Testis (tissue), 3 donors: Measurements from ENCODE around the gene SH3TC1. TPM values are rescaled to one million over a fixed set of nuclear protein-coding genes. Genes with fewer than 3 reads are reported as not detected.

Experiments used
- DNase-seq: peaks from one replicate; pipeline ENCODE4 v3.0.0-alpha.2; 2019
- H3K27ac ChIP-seq, 2 donors: fragments of 200-600 bp; sonication (generic); one replicate each; pipeline ENCODE4 v1.5.1; 2019
- H3K27me3 ChIP-seq: fragments of 200-600 bp; sonication (generic); one replicate; pipeline ENCODE4 v1.5.1; 2019
- H3K36me3 ChIP-seq: fragments of 200-600 bp; sonication (generic); one replicate; pipeline ENCODE4 v1.5.1; 2017; ENCODE audit warnings: low read depth; ENCODE audit errors: missing control alignments
- H3K4me1 ChIP-seq: fragments of 200-600 bp; sonication (generic); one replicate; pipeline ENCODE4 v1.5.1; 2019
- H3K4me3 ChIP-seq, 2 donors: fragments of 200-600 bp; sonication (generic); one replicate each; pipeline ENCODE4 v1.5.1; 2017 to 2019
- H3K9me3 ChIP-seq: fragments of 200-600 bp; sonication (generic); one replicate; pipeline ENCODE4 v1.5.1; 2017
- CTCF ChIP-seq, 3 experiments: fragments of 450-650 bp in 2 of 3; fragments of 200-600 bp in 1 of 3; sonication (generic) in 1 of 3; IDR thresholded peaks; one replicate each; pipeline ENCODE4 v1.5.1; 2016 to 2019; ENCODE audit warnings: antibody characterized with exemption in 3 of 3, mild to moderate bottlenecking in 2 of 3, moderate library complexity in 1 of 3
- POLR2A ChIP-seq: fragments of 450-650 bp; IDR thresholded peaks from one replicate; pipeline ENCODE4 v1.6.1; 2017; ENCODE audit warnings: antibody characterized with exemption, mild to moderate bottlenecking, moderate library complexity
- WGBS, 2 donors: methylation state at CpG; one replicate each; pipeline ENCODE4 v1.1.5; 2018; 5-methylcytosine and 5-hydroxymethylcytosine counted together
- intact Hi-C: fragments of 100-400 bp; cut with DNase I; formaldehyde crosslinking; loops from one replicate; pipeline ENCODE4 v1.15.1; 2023; ENCODE audit warnings: low total_unique reads
- polyA plus RNA-seq: library from polyadenylated mRNA; stranded (reverse); fragments of 350-450 nt; fragmentation: Illumina TruSeq; extraction: RNeasy Lipid Tissue Mini Kit (QIAGEN cat#74804); gene quantifications from one replicate; pipeline ENCODE4 v1.2.3, GENCODE V29; 2014; ENCODE audit warnings: low read depth, low replicate concordance; ENCODE audit not compliant: insufficient read depth
- total RNA-seq, 2 donors: library from RNA; depleted of rRNA; stranded (reverse); fragments of >200 nt; gene quantifications; one replicate each; pipeline ENCODE4 v1.2.3, GENCODE V29; 2016

Gene SH3TC1
- total and polyA plus RNA-seq, 3 donors from 2014 or later: 3.2 to 12.6 (median 4.0) TPM

GRCh38 chr4:8167291-8167690, 31.8 kb upstream of the SH3TC1 start:
- peaks cover 7% of the 10 kb centered on the region for H3K4me1 ChIP-seq
- 82 to 90% methylated on average over 2 of the region's 2 CpGs for WGBS, 2 donors
- H3K4me3 ChIP-seq: no peak overlapping the region
- no peaks in the 10 kb centered on the region for H3K9me3 ChIP-seq
- H3K27me3 ChIP-seq: no peaks in the 10 kb centered on the region
- no peaks in the 10 kb centered on the region for H3K36me3 ChIP-seq
- no peak for DNase-seq
- H3K27ac ChIP-seq: no peak overlapping the region
- intact Hi-C loops: no loop called here
- TF ChIP-seq CTCF (IDR thresholded peaks at IDR 0.05) (no peak), POLR2A (no peak)

DNA sequence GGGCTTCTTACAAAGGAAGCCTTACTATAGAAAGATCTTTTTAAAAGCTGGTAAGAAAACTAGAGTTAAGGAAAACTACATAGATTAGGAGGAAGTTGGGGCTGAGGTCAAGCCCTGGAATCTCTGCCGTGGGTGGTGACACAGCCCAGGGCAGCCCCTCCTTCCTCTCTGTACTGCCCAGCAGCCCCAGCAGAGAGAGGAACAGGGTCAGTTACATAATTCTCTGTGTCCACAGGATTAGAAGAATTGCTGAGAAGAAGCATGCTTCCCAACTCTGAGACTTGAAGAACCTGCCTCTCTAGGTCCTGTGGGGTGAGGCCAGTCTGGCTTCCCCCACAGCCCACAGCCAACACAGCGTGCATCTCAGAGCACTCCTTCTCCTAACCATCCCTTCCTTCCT, 31.3 kb upstream of the SH3TC1 start:
- H3K36me3 ChIP-seq: no peaks in the 10 kb centered on the region
- no peak overlapping the region for H3K4me3 ChIP-seq
- intact Hi-C loops: no loop called here
- TF ChIP-seq CTCF (IDR thresholded peaks at IDR 0.05) (no peak), POLR2A (no peak)
- 36 to 51% methylated on average over 2 of the region's 2 CpGs for WGBS, 2 donors
- no peaks in the 10 kb centered on the region for H3K9me3 ChIP-seq
- peak; percentile 40 for DNase-seq
- H3K27me3 ChIP-seq: no peaks in the 10 kb centered on the region
- H3K27ac ChIP-seq: no peak overlapping the region
- H3K4me1 ChIP-seq: peaks cover 7% of the 10 kb centered on the region

- Histone ChIP-seq H3K4me3 (no peak overlapping the region), H3K9me3 (no peaks in the 10 kb centered on the region), H3K36me3 (no peaks in the 10 kb centered on the region), H3K27me3 (no peaks in the 10 kb centered on the region), H3K4me1 (peaks cover 7% of the 10 kb centered on the region), H3K27ac (no peak overlapping the region)
- intact Hi-C loops: no loop called here
- WGBS, 2 donors: 100% methylated on average over 1 of the region's 1 CpG
- TF ChIP-seq CTCF (IDR thresholded peaks at IDR 0.05): peak; percentile 10 to 45 (median 34)
- TF ChIP-seq POLR2A: no peak
- DNase-seq: no peak
These were observed 30.9 kb upstream of the SH3TC1 start for GRCh38 chr4:8168232-8168631.

DNA sequence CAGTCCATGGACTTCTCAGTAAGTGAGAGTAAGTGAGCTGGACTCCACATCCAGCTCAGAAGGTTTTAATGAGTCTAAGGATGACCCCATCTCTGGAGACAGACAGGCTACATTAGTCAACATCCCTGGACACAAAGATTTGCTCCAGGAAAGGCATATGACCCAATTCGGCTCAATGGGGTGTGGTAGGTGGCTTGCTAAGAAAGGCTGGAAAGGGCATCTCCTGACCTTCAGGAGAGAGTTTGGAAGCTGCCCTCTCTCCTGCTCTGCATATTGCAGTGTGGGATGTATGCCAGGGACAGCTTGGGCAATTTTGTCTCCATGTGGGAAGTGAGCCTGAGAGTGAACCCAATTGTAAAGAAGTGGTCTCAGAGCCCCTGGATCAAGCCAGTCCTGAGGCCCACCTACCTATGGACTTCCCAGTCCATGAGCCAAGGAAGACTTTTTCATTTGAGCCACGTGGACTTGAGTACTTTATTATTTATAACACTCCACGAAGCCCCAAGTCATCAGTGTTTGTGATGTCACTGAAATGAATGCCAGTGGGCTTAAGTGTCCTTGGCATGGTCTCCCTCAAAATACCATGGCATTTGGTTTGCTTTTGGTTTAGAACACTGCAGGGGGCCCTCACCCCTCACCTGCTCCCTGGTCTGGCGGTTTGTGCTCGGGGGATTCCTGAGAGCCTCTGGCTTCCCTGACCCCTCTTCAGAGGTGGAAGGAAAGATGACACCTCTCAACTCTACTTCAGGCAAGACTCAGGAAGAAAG, 30.1 kb upstream of the SH3TC1 start:
- Histone ChIP-seq H3K4me1 (peaks cover 7% of the 10 kb centered on the region), H3K36me3 (no peaks in the 10 kb centered on the region), H3K9me3 (no peaks in the 10 kb centered on the region), H3K4me3 (no peak overlapping the region), H3K27ac (no peak overlapping the region), H3K27me3 (no peaks in the 10 kb centered on the region)
- WGBS, 2 donors: 89 to 91% methylated on average over 5 of the region's 5 CpGs
- intact Hi-C loops: no loop called here
- DNase-seq: no peak
- TF ChIP-seq POLR2A: no peak
- no peak for TF ChIP-seq CTCF (IDR thresholded peaks at IDR 0.05)

DNA sequence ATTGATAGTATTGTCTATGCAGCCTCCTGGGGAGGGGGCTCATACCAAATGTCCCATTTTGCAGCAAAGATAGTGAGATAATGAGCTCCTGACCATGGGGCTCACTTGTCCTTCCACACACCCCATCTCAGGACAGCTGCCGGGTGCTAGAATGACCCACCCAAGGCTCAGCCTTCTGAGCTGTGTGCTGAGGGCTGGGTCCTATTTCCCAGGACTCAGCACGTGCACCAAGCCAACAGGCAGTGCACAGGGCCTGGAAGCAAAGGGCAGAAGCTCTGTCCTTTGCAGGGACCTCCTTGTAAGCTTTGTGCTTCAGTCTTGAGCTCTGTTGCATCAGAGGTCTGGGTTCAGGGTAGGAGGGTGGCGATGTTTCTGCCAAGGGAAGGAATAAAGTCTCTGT, 29.3 kb upstream of the SH3TC1 start:
- no peak for DNase-seq
- WGBS, 2 donors: 88 to 93% methylated on average over 3 of the region's 3 CpGs
- TF ChIP-seq CTCF (IDR thresholded peaks at IDR 0.05) (no peak), POLR2A (no peak)
- no peak overlapping the region for H3K4me3 ChIP-seq
- H3K27ac ChIP-seq: no peak overlapping the region
- no peaks in the 10 kb centered on the region for H3K36me3 ChIP-seq
- peaks cover 7% of the 10 kb centered on the region for H3K4me1 ChIP-seq
- H3K9me3 ChIP-seq: no peaks in the 10 kb centered on the region
- H3K27me3 ChIP-seq: no peaks in the 10 kb centered on the region
- intact Hi-C loops: no loop called here
